HG02970 (cell line): ENCODE data around the gene PRKCA.
"Not testable (repeated sequence)": the region's sequence is repeated elsewhere in the genome, so short reads cannot be mapped to it uniquely, and the experiment has no call there.

ENCODE experiments used
- ATAC-seq: cut with Tn5 transposase; IDR thresholded peaks from one replicate; pipeline ENCODE4 v1.9.1; 2021; ENCODE audit warnings: mild to moderate bottlenecking, moderate library complexity, moderate number of reproducible peaks; ENCODE audit not compliant: unreplicated experiment, low FRiP score

The PRKCA gene

DNA sequence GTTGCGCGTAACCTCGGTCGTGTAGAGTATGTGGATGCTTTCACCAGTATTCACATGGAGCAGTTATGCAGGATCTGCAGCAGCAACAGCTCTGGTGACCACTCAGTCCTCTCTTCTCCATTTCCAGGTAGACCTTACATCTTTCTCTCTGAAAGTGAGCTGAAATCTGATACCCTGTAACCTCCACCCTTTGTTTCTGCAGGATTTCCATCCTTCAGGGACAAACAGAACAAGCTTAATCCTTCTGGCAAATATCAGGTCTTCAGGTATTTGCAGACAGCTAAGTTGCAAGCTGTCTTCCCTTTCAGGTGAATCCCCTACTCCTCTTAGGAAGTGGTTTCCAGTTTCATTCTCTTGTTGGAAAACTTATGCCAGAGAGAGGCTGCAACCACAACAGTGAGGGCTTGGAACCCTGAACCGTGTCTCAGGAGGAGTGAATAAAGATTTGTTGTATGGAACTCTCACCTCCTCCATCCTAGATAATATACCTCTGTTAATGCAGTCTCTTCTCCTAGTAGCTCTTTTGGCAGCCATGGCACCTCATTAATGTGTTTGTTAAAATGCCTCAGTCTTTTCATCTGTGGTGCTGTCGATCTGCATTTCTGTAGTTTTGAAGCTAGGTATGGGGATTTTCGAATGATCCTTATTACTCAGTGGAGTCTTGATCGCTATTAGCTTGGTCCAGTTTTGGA is 172.5 kb downstream of the PRKCA start:
- ATAC-seq, result no peak

DNA sequence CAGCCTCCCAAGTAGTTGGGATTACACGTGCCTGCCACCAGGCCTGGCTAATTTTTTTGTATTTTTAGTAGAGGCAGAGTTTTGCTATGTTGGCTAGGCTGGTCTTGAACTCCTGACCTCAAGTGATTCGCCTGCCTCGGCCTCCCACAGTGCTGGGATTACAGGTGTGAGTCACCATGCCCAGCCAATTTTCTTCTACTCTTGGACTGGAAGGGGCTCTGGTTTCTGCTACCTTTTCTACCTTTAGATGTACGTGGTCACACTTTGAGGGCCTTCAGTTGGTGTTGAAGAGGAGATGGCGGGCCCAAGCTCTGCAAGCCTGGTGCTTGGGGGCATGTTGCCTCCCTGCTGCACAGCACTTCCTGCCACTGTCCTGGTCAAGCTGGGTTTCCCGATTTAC is 173.6 kb downstream of the PRKCA start:
- no peak for ATAC-seq

DNA sequence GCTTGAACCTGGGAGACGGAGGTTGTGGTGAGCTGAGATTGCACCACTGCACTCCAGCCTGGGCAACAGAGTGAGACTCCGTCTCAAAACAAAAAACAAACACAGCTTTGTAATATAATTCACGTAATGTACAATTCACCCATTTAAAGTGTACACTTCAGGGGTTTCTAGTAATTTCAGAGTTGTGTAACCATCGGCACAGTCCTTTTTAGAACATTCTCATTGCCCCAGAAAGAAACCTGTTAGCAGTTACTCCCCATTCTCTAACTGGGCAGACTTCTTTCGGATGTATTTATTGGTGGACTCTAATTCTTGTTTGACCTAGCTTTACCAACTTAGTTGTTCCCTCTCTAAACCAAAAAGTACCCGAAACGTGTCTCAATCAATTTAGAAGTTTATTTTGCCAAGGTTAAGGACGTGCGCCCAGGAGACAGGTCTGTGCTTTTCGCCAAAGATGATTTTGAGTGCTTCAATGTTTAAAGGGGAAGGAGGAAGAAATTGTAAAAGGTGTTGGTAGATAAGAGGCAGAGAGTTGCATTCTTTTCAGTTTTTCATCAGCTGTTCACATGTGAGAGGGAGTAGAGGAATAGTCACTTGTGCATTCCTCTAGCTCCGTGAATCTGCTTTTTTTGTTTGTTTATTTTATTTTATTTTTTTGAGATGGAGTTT is 175.3 kb downstream of the PRKCA start:
- no peak for ATAC-seq

DNA sequence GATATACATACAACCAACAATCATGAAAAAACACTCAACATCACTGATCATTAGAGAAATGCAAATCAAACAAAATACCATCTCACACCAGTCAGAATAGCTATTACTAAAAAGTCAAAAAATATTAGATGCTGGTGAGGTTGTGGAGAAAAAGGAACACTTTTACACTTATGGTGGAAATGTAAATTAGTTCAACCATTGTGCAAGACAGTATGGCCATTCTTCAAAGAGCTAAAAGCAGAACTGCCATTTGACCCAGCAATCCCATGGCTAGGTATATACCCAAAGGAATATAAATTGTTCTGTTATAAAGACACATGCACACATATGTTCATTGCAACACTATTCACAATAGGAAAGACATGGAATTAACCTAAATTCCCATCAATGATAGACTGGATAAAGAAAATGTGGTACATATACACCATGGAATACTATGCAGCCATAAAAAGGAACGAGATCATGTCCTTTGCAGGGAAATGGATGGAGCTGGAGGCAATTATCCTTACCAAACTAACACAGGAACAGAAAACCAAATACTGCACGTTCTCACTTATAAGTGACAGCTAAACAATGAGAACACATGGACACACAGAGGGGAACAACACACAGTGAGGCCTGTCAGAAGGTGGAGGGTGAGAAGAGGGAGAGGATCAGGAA is 176.9 kb downstream of the PRKCA start:
- ATAC-seq, result not testable (repeated sequence)

DNA sequence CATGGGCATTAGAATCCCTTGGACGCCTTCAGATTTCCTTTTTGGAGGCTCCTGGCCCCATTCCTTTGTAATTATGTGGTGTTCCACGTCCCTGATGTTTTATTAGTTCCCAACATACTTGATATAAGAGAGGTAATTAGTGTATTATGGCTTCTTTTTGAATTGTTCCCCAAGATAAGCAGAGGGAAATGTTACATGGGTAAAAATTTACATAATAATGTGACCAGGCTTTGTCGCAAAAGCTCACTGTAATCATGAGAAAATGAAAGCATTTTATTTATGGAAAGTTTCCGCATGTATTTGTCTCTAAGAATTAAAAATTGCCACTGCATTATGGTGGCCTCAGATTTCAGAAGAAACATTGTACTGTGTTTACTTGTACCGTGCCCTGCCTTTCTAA is 177.8 kb downstream of the PRKCA start:
- no peak for ATAC-seq

DNA sequence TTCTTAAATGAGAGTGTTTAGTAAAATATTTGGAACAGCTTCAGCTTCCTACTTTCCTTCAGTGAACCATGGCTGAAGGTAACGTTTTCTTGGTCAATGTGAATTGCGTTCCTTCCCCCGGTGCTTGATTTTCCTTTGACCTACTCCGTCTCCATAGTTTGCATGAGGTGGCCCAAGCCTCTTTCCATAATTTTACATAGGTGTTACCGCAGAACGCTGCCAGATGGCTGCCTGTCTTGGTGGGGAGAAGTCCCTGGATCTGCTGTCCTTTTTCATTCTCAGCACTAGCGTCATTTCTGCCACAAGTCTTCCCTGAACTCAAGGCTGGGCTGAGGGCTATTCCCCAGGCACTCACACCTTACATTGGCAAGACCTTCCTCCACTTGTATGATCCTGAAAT is 178.4 kb downstream of the PRKCA start:
- no peak for ATAC-seq

DNA sequence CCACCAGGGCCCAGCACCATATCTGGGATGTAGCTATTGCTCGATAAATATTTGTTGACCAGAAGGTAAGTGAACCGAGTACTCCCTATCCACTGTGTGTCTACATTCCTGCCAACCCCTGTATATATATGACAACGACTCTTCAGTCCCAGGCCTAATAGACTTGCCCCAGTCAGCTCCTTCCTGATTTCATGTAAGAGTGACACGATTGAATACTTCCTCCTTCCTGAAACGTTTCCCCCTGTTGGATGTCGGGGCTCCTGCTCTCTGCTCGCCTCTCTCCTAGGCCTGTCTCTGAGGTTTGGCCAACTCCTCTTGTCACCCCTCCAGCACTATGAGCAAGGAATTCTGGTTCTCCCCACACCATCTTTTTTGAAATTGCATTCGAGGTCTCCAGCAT is 178.9 kb downstream of the PRKCA start:
- no peak for ATAC-seq

DNA sequence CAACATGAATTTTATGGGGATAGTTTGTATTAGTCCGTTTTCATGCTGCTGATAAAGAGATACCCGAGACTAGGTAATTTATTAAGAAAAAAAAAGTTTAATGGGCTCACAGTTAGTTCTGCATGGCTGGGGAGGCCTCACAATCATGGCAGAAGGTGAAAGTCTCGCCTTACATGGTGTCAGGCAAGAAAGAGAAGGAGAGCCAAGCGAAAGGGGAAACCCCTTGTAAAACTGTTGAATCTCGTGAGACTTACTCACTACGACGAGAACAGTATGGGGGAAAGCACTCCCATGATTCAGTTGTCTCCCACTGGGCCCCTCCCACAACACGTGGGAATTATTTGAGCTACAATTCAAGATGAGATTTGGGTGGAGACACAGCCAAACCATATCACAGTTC is 181.5 kb downstream of the PRKCA start:
- no peak for ATAC-seq

DNA sequence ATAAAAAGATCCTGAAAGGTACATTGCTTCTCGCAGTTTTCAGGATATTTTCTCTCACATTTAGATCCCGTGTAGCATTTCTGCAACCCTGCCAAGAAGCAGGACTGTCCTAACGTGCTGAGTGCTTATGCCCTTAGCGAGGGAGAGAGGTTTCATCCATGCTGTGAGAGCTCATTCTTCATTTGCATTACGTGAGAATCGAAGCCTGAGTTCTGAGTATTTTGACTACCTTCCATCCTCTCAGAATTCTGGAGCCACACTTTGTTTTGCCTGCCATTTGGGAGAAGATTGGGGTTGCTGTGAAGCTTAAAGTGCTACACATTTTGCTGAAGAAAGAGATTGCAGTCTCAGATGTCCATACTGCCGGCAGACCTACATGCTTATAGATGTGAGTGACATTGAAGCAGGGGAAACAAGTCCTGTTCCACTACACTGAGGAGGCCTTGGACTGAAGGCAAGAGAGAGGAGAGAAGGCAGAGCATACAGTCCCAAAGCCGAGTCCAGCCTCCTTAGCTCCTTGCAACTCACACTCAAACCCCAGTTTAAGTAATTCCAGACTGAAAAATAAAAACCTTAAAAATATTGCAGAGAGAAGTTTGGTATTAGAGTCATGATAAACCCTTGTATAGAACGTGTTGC is 183.0 kb downstream of the PRKCA start:
- ATAC-seq, result no peak

DNA sequence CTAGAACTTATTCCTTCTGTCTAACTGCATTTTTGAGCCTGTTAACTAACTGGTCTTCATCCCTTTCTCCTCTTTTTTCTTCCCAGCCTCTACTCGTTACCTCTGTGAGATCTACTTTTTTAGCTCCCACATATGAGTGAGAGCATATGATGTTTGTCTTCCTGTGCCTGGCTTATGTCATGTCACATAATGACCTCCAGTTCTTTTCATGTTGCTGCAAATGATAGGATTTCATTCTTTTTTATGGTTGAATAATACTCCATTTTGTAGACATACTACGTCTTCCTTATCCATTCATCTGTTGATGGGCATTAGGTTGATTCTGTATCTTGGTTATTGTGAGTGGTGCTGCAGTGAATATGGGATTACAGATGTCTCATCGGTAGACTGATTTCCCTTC is 184.7 kb downstream of the PRKCA start:
- no peak for ATAC-seq

DNA sequence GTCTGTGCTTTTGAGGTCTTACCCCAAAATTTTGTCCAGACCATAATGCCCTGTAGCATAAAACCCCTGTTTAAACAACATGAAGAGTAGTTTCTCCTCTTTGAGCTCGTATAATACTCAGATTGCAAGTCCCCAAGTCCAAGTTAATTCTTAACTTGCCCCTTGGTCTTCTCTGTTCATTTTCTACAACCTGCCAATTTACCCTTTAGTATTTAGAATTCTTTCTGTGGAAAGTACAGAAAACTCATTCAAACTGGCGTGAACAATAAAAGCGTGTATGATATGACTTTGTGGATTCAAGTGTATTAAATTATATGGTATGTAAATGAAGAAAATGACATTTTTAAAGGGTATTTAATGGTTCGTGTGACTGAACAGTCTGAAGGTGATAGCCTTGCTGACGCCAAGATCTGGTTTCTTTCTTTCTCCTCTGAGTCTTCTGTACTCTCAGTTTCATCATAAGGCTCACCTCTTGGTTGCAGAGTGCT is 185.6 kb downstream of the PRKCA start:
- no peak for ATAC-seq

DNA sequence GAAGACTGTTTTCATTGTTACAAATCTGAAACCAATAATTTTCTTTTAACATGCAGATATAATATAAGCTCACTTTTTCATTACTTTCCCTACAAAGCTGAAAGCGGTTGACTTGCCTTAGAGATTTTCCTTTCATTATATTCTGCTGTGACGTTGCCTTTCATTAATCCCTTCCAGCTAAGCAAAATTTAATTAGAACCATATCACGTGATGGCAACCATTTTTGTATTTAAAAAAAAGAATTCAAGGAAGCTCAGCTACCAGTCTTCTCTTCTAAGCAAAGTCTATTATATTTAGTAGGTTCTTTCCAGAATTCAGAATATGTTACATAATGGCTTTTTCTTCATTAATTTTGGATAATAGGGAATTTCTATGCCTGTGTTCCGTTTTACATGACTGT is 186.5 kb downstream of the PRKCA start:
- ATAC-seq, result no peak

DNA sequence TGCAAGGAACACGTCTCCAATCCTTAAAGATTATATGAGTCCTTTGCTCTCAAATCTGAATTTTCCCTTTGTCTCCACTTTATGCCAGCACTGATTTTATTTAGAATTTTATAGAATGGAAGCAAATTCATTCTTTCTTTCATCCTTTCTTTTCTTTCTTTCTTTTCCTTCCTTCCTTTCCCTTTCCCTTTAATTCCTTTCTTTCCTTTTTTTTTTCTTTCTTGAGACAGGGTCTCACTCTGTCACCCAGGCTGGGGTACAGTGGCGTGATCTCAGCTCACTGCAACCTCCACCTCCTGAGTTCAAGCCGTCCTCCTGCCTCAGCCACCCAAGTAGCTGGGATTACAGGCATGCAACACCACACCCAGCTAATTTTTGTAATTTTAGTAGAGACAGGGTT is 187.2 kb downstream of the PRKCA start:
- ATAC-seq, result not testable (repeated sequence)

DNA sequence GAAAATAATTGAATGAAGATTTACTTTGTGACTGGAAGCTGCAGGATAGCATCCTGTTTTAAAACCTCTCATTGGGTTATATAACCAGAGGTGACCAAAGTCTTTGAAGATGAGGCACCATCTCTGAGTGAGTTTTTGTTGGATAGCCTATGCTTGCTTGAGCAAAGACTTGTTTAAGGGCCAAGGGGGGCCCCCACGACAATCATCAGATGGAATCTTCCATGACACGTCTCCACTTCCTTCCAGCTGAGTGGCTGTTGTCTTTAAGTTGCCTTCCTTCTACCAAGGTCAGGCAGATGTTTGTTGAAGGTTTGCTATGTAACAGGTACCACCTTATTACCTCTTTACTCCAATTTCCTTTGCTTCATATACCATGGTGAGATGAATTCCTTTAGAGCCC is 188.8 kb downstream of the PRKCA start:
- no peak for ATAC-seq

DNA sequence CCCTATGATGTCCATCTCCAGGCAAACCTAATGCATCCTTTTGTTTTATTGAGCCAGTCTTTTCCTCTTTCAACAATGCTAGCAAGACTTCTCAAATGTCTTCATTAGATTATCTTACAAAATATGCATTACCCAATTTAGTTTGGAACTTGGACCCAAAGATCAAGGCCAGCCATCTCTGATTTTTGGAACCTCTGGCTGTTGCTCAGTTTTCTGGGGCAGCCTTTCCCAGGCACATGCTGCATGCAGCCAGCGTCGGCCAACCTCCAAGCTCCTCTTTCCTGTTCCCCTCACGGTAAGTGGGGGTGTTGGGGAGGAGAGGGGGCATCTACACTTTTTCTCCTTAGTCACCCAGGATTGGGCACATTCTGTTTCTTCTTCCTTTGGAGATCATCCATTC is 189.3 kb downstream of the PRKCA start:
- ATAC-seq, result no peak

DNA sequence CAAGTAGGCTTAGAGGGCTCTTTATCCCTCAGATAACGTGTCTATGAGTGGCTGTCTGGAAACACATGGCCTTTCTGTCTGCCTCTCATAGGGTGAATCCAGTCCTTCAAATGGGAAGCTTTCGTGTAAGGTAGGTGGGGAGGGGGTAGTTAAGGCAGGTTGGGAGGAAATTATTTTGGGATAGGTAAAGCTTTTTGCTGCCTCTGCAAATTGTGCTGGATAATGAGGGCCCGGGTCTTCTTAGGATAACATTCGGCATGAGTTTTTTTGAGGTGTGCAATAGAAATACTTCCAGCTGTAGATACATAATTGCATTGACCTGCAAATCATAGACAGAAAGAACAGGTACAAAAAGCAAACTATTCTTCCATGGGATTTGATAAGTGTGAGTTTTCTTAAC is 189.7 kb downstream of the PRKCA start:
- ATAC-seq, result no peak

DNA sequence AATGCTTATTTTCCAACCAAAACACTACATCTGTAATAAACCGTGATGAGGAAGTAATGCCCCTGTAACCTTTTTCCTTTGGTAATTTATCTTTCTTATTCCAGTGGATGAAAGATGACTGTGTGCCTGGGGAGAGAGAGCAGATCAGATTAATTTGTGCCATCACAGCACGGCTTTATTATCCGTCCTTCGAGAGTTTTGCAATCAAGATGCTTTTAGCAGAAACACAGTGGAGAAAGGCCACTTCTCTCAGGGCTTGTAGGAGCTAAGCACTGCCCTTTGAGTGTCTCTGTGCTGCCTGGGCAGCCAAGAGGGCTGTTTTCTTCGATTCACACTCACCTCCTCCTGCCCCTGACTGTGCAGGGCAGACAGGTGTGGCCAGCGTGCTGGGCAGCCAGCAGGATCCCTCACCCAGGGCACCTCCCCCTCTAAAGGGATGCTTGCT is 190.2 kb downstream of the PRKCA start:
- ATAC-seq, result no peak

DNA sequence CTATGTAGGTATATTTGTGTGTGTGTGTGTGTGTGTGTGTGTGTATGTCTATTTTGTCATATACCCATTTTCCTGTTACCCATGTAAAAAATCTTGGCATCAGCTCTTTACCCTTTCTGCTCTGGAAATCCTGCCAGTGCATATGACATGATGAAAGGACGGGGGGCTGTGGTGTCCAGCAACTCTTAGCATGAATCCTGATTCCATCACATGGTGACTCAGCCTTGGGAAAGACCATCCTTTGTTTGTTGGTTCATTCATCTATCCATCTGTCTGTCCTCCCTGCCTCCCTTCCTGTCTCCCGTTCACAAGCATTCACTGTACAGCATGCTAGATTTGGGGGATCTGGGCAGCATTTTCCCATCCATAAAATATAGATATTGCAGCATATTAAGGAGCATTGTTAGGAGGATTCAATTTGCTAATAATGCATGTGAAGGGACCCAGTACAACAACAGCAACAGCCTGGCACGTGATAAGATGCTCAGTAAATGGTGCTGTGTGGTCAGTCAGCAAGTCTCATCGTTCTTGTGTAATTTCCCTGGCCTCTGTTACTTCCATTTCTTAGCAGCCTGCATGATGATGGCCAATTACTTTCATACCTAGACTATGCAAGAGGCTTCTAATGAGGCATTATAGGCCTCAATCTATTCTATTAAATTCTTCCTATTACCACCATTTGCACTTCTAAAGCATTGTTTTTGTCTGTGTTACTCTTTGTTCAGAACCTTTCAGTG is 191.0 kb downstream of the PRKCA start:
- ATAC-seq, result no peak

DNA sequence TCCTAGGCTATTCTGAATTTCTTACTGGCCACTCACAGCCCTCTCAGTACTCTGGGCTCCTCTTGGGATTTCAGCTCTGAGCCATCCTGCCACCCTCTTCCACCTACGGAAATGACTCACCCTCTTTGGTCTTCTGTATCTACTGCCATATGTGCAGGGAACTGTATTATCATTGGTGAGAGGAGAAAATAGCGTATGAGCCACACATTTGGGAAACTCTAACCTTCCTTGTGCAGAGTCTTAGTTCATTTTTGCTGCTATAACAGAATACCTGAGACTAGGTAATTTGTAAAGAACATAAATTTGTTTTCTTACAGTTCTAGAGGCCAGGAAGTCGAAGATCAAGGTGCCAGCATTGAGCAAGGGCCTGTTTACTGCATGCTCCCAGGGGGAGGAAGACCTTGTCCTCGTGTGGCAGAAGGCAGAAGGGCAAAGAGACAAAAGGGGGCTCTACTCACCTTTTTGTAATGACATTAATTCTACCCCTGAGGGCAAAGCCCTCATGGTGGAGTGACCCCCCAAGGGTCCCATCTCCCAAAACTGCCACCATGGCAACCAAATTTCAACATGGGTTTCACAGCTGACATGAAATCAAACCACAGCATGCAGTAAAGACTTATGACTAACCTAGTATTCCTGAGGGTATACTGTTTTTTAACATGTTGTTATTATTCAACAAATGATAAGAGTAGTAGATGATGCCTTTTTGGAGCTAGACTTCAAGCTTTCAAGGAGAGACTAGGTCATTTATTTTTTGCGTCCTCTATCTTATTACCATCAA is 191.8 kb downstream of the PRKCA start:
- no peak for ATAC-seq

DNA sequence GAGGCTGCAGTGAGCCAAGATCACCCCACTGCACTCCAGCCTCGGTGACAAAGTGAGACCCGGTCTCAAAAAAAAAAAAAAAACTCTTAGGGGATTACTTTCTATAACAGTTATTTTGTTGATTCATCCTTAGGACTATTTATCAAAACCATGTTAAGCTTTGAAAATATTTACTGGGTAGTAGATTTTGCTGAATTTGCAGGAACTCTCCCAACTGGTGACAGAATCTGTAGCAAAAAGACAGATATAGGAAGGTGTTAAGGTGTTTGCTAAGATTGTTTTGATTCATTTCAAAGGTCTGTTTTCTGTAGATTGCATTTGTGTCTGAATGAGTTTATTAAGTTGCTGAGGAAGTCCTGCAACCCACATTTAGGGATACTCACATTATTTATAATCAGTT is 192.6 kb downstream of the PRKCA start:
- ATAC-seq, result no peak
